ENCODE data around the gene SMAP1. TPM values are rescaled to one million over a fixed set of nuclear protein-coding genes. Genes with fewer than 3 reads are reported as not detected.

The SMAP1 gene
- total RNA-seq, 6 experiments from 2014 or later = 9.1 to 16.1 (median 12.2) TPM

- TF ChIP-seq CTCF (IDR thresholded peaks at IDR 0.05) (no peak), POLR2A (IDR thresholded peaks at IDR 0.05) (no peak)
- no peaks in the 10 kb centered on the region for H3K9me3 ChIP-seq
- DNase-seq = no peak
- ATAC-seq = no peak
- 90% methylated on average over 3 of the region's 3 CpGs for WGBS (ENCODE audit: insufficient coverage, low coverage, low lambda C conversion rate, missing lambda C conversion rate)
- no peaks in the 10 kb centered on the region for H3K27me3 ChIP-seq
- H3K4me1 ChIP-seq = no peaks in the 10 kb centered on the region
- peaks cover 0 to 12% (median 2%) of the 10 kb centered on the region in 4 donors for H3K36me3 ChIP-seq
- no peak overlapping the region for H3K4me3 ChIP-seq
- no peak overlapping the region for H3K27ac ChIP-seq
- intact Hi-C loops (cut with DNase I) = no loop called here
Measured at GRCh38 chr6:70864401-70864800, 196.7 kb downstream of the SMAP1 start.

- Histone ChIP-seq H3K4me3 (no peak overlapping the region), H3K36me3 (no peaks in the 10 kb centered on the region), H3K4me1 (no peaks in the 10 kb centered on the region), H3K27me3 (no peaks in the 10 kb centered on the region), H3K9me3 (peaks cover 0 to 8% (median 2%) of the 10 kb centered on the region in 4 donors), H3K27ac (no peak overlapping the region)
- intact Hi-C loops (cut with DNase I) = no loop called here
- TF ChIP-seq CTCF (IDR thresholded peaks at IDR 0.05) (no peak), POLR2A (IDR thresholded peaks at IDR 0.05) (no peak)
- DNase-seq (no peak), ATAC-seq (no peak)
- WGBS (ENCODE audit: insufficient coverage, low coverage, low lambda C conversion rate, missing lambda C conversion rate) = 96% methylated on average over 2 of the region's 2 CpGs
Measured at GRCh38 chr6:70872469-70872868, 204.8 kb downstream of the SMAP1 start.

DNA sequence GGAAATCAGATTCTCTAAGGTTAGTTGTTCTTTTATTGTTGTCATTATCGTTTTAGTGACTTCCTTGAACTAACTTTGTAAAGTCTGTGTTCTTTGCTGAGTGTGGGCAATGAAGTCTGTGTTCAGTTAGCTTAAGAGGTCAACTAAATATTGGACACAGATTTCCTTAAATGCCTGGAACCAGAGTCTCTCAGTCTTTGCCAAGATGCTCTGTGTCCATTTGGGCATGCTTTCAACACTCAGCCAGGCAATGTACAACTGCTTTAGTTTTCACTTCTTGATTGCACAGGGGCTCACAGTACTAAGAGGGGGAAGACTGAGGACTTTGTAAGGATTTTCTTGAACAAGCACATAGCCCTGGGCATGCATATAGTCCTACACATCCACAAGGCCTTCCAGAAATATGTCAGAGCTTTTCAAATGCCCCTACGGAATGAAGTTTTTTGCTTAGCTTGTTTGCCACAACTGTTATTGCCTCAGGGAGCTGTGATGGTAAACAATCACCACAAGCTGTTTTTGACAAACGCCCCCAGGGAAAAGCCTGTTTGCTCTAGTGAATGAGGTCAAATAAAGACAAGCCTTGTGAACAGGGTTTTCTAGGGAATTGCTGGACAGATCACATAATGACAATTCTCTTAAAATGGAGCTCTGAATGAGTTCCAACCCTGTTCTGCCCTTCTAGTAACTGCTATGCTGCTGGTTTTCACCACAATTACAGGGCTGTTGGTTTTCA is 206.7 kb downstream of the SMAP1 start:
- WGBS (ENCODE audit: insufficient coverage, low coverage, low lambda C conversion rate, missing lambda C conversion rate) = 26% methylated on average over 3 of the region's 3 CpGs
- no peaks in the 10 kb centered on the region for H3K4me1 ChIP-seq
- H3K36me3 ChIP-seq = no peaks in the 10 kb centered on the region
- DNase-seq (no peak), ATAC-seq (no peak)
- no peak overlapping the region for H3K27ac ChIP-seq
- H3K9me3 ChIP-seq = peaks cover 0 to 8% (median 2%) of the 10 kb centered on the region in 4 donors
- TF ChIP-seq POLR2A (IDR thresholded peaks at IDR 0.05) = no peak
- TF ChIP-seq CTCF (IDR thresholded peaks at IDR 0.05) = no peak
- no peaks in the 10 kb centered on the region for H3K27me3 ChIP-seq
- no peak overlapping the region for H3K4me3 ChIP-seq
- intact Hi-C loops (cut with DNase I) = no loop called here

GRCh38 chr6:70879496-70879895 is 211.8 kb downstream of the SMAP1 start:
- H3K4me1 ChIP-seq = no peaks in the 10 kb centered on the region
- no peaks in the 10 kb centered on the region for H3K9me3 ChIP-seq
- no peak for DNase-seq
- intact Hi-C loops (cut with DNase I) = no loop called here
- H3K36me3 ChIP-seq = no peaks in the 10 kb centered on the region
- H3K27ac ChIP-seq = no peak overlapping the region
- TF ChIP-seq CTCF (IDR thresholded peaks at IDR 0.05) = no peak
- TF ChIP-seq POLR2A (IDR thresholded peaks at IDR 0.05) = no peak
- 68% methylated on average over 5 of the region's 5 CpGs for WGBS (ENCODE audit: insufficient coverage, low coverage, low lambda C conversion rate, missing lambda C conversion rate)
- no peaks in the 10 kb centered on the region for H3K27me3 ChIP-seq
- H3K4me3 ChIP-seq = no peak overlapping the region
- no peak for ATAC-seq

All from right lobe of liver (tissue), 6 donors.